ENCODE data around the gene VOPP1. TPM values are rescaled to one million over a fixed set of nuclear protein-coding genes. Genes with fewer than 3 reads are reported as not detected.
A peak's percentile ranks its signal among the peaks of the same experiment; 100 is the strongest.

The VOPP1 gene
- total and polyA plus RNA-seq, 2 experiments from 2014 or later: 27.5 to 86.5 TPM

- DNase-seq: no peak
- H2AFZ ChIP-seq: no peak overlapping the region
- H3F3A ChIP-seq (ENCODE audit: insufficient read depth): peaks cover 7% of the 10 kb centered on the region; the same call in 1 of the 2 replicates
- H3K36me3 ChIP-seq (ENCODE audit: low read depth): no peaks in the 10 kb centered on the region
- TF ChIP-seq EZH2phosphoT487 (IDR thresholded peaks at IDR 0.05; ENCODE audit: insufficient read depth, low read depth) (no peak), EZH2 (IDR thresholded peaks at IDR 0.05; ENCODE audit: insufficient read depth, poor library complexity, severe bottlenecking) (no peak)
- H3K9me3 ChIP-seq (ENCODE audit: low read depth): no peaks in the 10 kb centered on the region
- H3K4me1 ChIP-seq (ENCODE audit: insufficient read depth): peaks cover 24% of the 10 kb centered on the region
- H3K4me3 ChIP-seq: no peak overlapping the region
- no peak overlapping the region for H3K4me2 ChIP-seq (ENCODE audit: unreplicated experiment)
- H3K9me2 ChIP-seq (ENCODE audit: insufficient read depth): no peaks in the 10 kb centered on the region
- in situ Hi-C loops (cut with MboI): no loop called here
- H3K27ac ChIP-seq: 0 out of 2 replicates have a peak overlapping the region, but pooled peaks have one; percentile 48
- no peak overlapping the region for H3K9ac ChIP-seq
- H3K79me2 ChIP-seq (ENCODE audit: insufficient read depth): no peaks in the 10 kb centered on the region
- no peaks in the 10 kb centered on the region for H4K20me1 ChIP-seq (ENCODE audit: insufficient read depth)
- 64 to 69% methylated on average over 5 of the region's 5 CpGs for WGBS, 2 experiments (ENCODE audit: low coverage in 1 of 2, low lambda C conversion rate in 2 of 2, missing lambda C conversion rate in 2 of 2)
- no peaks in the 10 kb centered on the region for H3K27me3 ChIP-seq (replicated peaks; ENCODE audit: insufficient read depth)
Measured at GRCh38 chr7:55441002-55441401, 131.3 kb downstream of the VOPP1 start.

DNA sequence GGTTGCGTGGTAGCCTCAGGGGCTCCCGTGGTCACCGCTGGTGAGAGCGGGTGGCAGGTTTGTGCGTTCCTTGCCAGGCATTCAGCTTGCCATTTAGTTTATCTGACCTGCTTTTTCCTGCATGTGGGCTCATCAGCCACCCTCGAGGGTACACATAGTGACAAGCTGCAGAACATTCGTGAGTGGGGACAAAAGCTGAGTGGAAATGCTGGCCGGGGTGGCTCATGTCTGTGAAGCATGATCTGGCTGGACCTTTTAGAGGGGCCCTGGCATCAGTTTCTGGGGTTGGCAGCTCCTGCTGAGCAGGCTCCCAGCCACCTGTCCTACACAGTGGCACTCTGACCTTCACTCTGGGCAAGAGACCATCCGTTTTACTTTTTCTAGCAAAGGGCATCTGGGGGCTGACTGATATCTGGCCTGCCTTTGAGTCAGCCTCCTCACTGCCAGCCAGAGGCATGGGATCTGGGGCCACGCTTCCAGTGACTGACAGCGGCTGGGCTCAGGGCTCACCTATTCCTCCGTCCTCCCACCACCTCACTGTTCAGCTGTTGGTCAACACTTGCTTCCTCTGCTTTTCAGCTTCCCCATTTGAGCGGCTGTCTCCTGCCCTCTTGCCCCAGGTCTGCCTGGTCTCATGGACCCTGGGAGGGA lies 132.1 kb downstream of the VOPP1 start:
- H3K4me3 ChIP-seq: no peak overlapping the region
- TF ChIP-seq EZH2phosphoT487 (IDR thresholded peaks at IDR 0.05; ENCODE audit: insufficient read depth, low read depth): no peak
- no peak for TF ChIP-seq EZH2 (IDR thresholded peaks at IDR 0.05; ENCODE audit: insufficient read depth, poor library complexity, severe bottlenecking)
- no peaks in the 10 kb centered on the region for H3K36me3 ChIP-seq (ENCODE audit: low read depth)
- H3K27me3 ChIP-seq (replicated peaks; ENCODE audit: insufficient read depth): no peaks in the 10 kb centered on the region
- no peaks in the 10 kb centered on the region for H3K79me2 ChIP-seq (ENCODE audit: insufficient read depth)
- in situ Hi-C loops (cut with MboI): no loop called here
- H3K4me2 ChIP-seq (ENCODE audit: unreplicated experiment): peak overlapping the region; percentile 18
- no peak overlapping the region for H2AFZ ChIP-seq
- DNase-seq: no peak
- no peaks in the 10 kb centered on the region for H3K9me2 ChIP-seq (ENCODE audit: insufficient read depth)
- no peak overlapping the region for H3K9ac ChIP-seq
- no peak overlapping the region for H3K27ac ChIP-seq
- H3K9me3 ChIP-seq (ENCODE audit: low read depth): no peaks in the 10 kb centered on the region
- 52 to 56% methylated on average over 13 of the region's 13 CpGs for WGBS, 2 experiments (ENCODE audit: low coverage in 1 of 2, low lambda C conversion rate in 2 of 2, missing lambda C conversion rate in 2 of 2)
- peaks cover 24% of the 10 kb centered on the region for H3K4me1 ChIP-seq (ENCODE audit: insufficient read depth)
- peaks cover 7% of the 10 kb centered on the region; the same call in 1 of the 2 replicates for H3F3A ChIP-seq (ENCODE audit: insufficient read depth)
- H4K20me1 ChIP-seq (ENCODE audit: insufficient read depth): no peaks in the 10 kb centered on the region

GRCh38 chr7:55439627-55440026 lies 132.7 kb downstream of the VOPP1 start:
- no peak overlapping the region for H3K9ac ChIP-seq
- 24 to 31% methylated on average over 10 of the region's 10 CpGs for WGBS, 2 experiments (ENCODE audit: low coverage in 1 of 2, low lambda C conversion rate in 2 of 2, missing lambda C conversion rate in 2 of 2)

DNA sequence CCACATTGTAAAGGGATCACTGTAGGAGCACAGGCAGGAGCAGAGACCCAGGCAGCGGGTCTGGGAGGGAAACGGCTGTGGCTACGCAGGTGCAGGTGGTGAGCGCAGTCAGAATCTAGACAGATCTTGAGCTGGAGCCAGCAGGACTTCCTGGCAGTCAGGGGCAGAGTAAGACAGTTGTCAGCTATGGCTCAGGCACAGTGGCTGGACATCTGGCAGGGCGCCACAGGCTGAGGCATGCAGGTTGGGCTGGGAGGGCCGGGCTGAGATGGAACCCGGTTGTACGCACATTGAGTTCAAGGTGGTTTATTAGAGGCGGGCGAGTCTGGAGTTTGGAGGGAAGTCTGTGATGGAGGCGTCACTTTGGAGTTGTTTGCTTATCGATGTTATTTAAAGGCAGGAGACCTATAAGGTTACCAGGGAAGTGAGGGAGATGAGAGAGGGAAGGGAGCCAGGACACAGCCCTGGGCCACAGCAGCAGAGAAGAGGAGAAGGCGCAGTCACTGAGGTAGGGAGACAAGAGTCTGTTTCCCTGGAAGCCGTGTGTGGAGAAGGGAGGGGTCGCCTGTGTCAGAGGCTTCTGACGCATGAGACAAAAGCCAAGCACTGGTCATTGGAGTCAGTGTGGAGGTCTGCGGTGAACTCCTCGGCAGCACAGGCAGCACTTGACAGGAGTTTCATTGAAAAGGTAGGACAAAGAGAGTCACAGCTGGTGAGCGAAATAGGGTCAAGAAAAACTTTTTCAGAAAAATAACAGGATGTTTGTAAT lies 133.4 kb downstream of the VOPP1 start:
- DNase-seq: peak; percentile 35
- 90 to 93% methylated on average over 19 of the region's 19 CpGs for WGBS, 2 experiments (ENCODE audit: low coverage in 1 of 2, low lambda C conversion rate in 2 of 2, missing lambda C conversion rate in 2 of 2)
- H3K4me1 ChIP-seq (ENCODE audit: insufficient read depth): peaks cover 24% of the 10 kb centered on the region
- no peak overlapping the region for H3K4me3 ChIP-seq
- no peaks in the 10 kb centered on the region for H4K20me1 ChIP-seq (ENCODE audit: insufficient read depth)
- no peaks in the 10 kb centered on the region for H3K27me3 ChIP-seq (replicated peaks; ENCODE audit: insufficient read depth)
- peaks cover 7% of the 10 kb centered on the region; the same call in 1 of the 2 replicates for H3F3A ChIP-seq (ENCODE audit: insufficient read depth)
- TF ChIP-seq EZH2 (IDR thresholded peaks at IDR 0.05; ENCODE audit: insufficient read depth, poor library complexity, severe bottlenecking) (no peak), EZH2phosphoT487 (IDR thresholded peaks at IDR 0.05; ENCODE audit: insufficient read depth, low read depth) (no peak)
- peak overlapping the region; percentile 18 for H3K4me2 ChIP-seq (ENCODE audit: unreplicated experiment)
- no peak overlapping the region for H2AFZ ChIP-seq
- no peaks in the 10 kb centered on the region for H3K9me3 ChIP-seq (ENCODE audit: low read depth)
- in situ Hi-C loops (cut with MboI): no loop called here
- no peak overlapping the region for H3K9ac ChIP-seq
- H3K9me2 ChIP-seq (ENCODE audit: insufficient read depth): no peaks in the 10 kb centered on the region
- no peaks in the 10 kb centered on the region for H3K79me2 ChIP-seq (ENCODE audit: insufficient read depth)
- no peak overlapping the region for H3K27ac ChIP-seq
- H3K36me3 ChIP-seq (ENCODE audit: low read depth): no peaks in the 10 kb centered on the region

More at GRCh38 chr7:55439627-55440026, 132.7 kb downstream of the VOPP1 start:
- H3K27me3 ChIP-seq (replicated peaks; ENCODE audit: insufficient read depth): no peaks in the 10 kb centered on the region
- H3K4me1 ChIP-seq (ENCODE audit: insufficient read depth): peaks cover 24% of the 10 kb centered on the region
- H3K27ac ChIP-seq: no peak overlapping the region
- TF ChIP-seq EZH2phosphoT487 (IDR thresholded peaks at IDR 0.05; ENCODE audit: insufficient read depth, low read depth): no peak
- TF ChIP-seq EZH2 (IDR thresholded peaks at IDR 0.05; ENCODE audit: insufficient read depth, poor library complexity, severe bottlenecking): no peak
- no peaks in the 10 kb centered on the region for H3K36me3 ChIP-seq (ENCODE audit: low read depth)
- H2AFZ ChIP-seq: no peak overlapping the region
- H3K4me2 ChIP-seq (ENCODE audit: unreplicated experiment): peak overlapping the region; percentile 18
- no peaks in the 10 kb centered on the region for H3K9me3 ChIP-seq (ENCODE audit: low read depth)
- H3F3A ChIP-seq (ENCODE audit: insufficient read depth): peaks cover 7% of the 10 kb centered on the region; the same call in 1 of the 2 replicates
- peak; percentile 73 for DNase-seq
- H3K79me2 ChIP-seq (ENCODE audit: insufficient read depth): no peaks in the 10 kb centered on the region
- H3K9me2 ChIP-seq (ENCODE audit: insufficient read depth): no peaks in the 10 kb centered on the region
- in situ Hi-C loops (cut with MboI): no loop called here
- no peak overlapping the region for H3K4me3 ChIP-seq
- H4K20me1 ChIP-seq (ENCODE audit: insufficient read depth): no peaks in the 10 kb centered on the region

All from GM23248 (cell line).